Esophagus muscularis mucosa (tissue), 3 donors: Measurements from ENCODE around the gene BTBD19.
"Not testable (repeated sequence)": the region's sequence is repeated elsewhere in the genome, so short reads cannot be mapped to it uniquely, and the experiment has no call there.

Source experiments
- POLR2A ChIP-seq: fragments of 450-650 bp; IDR thresholded peaks from one replicate; pipeline ENCODE4 v1.6.1; 2017; ENCODE audit warnings: antibody characterized with exemption, moderate library complexity, mild to moderate bottlenecking, low read depth
- POLR2AphosphoS5 ChIP-seq, 2 donors: sonication (generic); formaldehyde crosslinking; IDR thresholded peaks; one replicate each; pipeline ENCODE4 v1.6.1; 2017; ENCODE audit warnings: antibody characterized with exemption in 2 of 2
- TF ChIP-seq, protein P1 (sequence below), 3 experiments: fragments of 200-600 bp in 2 of 3; fragments of 450-650 bp in 1 of 3; sonication (generic) in 2 of 3; IDR thresholded peaks; one replicate each; pipeline ENCODE4 v1.5.1; 2017 to 2019; ENCODE audit warnings: antibody characterized with exemption in 3 of 3, mild to moderate bottlenecking in 2 of 3, moderate library complexity in 1 of 3

DNA sequence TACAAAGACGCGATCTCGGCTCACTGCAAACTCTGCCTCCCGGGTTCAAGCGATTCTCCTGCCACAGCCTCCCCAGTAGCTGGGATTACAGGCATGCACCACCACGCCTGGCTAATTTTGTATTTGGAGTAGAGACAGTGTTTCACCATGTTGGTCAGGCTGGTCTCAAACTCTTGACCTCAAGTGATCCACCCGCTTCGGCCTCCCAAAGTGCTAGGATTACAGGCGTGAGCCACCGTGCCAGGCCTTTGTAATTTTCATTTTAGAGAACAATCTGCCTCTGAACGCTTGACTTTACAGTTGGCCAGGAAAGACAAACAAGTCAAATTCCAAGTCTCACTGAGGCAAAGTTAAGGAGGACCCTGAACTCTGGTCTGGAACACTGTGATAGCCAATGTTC, 30.0 kb downstream of the BTBD19 start:
- TF ChIP-seq, protein P1, sequence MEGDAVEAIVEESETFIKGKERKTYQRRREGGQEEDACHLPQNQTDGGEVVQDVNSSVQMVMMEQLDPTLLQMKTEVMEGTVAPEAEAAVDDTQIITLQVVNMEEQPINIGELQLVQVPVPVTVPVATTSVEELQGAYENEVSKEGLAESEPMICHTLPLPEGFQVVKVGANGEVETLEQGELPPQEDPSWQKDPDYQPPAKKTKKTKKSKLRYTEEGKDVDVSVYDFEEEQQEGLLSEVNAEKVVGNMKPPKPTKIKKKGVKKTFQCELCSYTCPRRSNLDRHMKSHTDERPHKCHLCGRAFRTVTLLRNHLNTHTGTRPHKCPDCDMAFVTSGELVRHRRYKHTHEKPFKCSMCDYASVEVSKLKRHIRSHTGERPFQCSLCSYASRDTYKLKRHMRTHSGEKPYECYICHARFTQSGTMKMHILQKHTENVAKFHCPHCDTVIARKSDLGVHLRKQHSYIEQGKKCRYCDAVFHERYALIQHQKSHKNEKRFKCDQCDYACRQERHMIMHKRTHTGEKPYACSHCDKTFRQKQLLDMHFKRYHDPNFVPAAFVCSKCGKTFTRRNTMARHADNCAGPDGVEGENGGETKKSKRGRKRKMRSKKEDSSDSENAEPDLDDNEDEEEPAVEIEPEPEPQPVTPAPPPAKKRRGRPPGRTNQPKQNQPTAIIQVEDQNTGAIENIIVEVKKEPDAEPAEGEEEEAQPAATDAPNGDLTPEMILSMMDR (IDR thresholded peaks at IDR 0.05) = not testable (repeated sequence)
- TF ChIP-seq POLR2A; POLR2AphosphoS5 (IDR thresholded peaks at IDR 0.05): not testable (repeated sequence)
